22Rv1 (cell line): ENCODE data around the gene CPS1.

Experiments
- H3K27ac ChIP-seq: fragments of 450-650 bp; 2 replicates; pipeline ENCODE4 v1.5.1; 2017
- ZFX ChIP-seq: fragments of 450-650 bp; IDR thresholded peaks from 2 replicates; pipeline ENCODE4 v1.6.1; 2017; ENCODE audit warnings: antibody characterized with exemption, borderline replicate concordance
- TF ChIP-seq, protein P1 (sequence below): fragments of 450-650 bp; IDR thresholded peaks from 2 replicates; pipeline ENCODE4 v1.5.1; 2017; ENCODE audit warnings: mild to moderate bottlenecking

Gene CPS1

DNA sequence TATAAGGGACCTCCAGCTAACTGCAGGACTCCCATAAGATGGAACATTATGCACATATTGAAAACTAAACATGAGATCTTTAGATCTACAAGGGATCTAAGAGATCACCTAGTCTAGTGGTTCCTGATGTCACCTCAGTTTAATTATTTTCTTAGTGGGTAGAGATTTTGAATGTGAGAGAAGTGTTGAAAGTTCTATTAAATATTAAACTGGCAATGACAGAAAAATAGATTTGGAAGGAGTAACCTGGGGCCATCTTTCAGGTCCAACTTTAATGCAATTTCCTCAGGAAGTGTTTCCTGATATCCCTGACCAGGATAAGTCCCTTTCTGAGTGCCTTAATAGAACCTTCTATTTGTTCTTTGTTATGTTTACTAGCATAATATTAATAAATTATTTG is 29.1 kb upstream of the CPS1 start:
- H3K27ac ChIP-seq, result no peak overlapping the region
- TF ChIP-seq, protein P1, sequence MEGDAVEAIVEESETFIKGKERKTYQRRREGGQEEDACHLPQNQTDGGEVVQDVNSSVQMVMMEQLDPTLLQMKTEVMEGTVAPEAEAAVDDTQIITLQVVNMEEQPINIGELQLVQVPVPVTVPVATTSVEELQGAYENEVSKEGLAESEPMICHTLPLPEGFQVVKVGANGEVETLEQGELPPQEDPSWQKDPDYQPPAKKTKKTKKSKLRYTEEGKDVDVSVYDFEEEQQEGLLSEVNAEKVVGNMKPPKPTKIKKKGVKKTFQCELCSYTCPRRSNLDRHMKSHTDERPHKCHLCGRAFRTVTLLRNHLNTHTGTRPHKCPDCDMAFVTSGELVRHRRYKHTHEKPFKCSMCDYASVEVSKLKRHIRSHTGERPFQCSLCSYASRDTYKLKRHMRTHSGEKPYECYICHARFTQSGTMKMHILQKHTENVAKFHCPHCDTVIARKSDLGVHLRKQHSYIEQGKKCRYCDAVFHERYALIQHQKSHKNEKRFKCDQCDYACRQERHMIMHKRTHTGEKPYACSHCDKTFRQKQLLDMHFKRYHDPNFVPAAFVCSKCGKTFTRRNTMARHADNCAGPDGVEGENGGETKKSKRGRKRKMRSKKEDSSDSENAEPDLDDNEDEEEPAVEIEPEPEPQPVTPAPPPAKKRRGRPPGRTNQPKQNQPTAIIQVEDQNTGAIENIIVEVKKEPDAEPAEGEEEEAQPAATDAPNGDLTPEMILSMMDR, result no peak
- TF ChIP-seq ZFX, result no peak

DNA sequence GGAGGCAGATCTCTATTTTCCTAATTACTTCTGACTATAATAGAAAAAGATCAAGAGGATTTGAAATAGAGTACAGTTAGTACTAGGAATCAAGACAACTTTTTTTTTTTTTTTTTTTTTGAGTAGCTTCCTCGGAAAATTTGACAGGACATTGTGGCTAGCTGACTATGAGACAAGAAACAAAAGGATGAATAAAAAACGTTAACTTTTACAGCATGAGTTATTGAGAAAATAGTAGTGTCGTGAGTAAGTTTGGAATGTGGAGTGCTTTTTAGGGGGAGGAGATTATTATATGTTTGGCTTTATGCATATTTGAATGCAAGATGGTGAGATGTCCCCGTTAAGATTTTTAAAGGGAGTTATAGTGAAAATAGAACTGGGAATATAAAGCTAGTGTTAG is 27.7 kb upstream of the CPS1 start:
- TF ChIP-seq, protein P1, result no peak
- TF ChIP-seq ZFX, result no peak
- no peak overlapping the region for H3K27ac ChIP-seq

DNA sequence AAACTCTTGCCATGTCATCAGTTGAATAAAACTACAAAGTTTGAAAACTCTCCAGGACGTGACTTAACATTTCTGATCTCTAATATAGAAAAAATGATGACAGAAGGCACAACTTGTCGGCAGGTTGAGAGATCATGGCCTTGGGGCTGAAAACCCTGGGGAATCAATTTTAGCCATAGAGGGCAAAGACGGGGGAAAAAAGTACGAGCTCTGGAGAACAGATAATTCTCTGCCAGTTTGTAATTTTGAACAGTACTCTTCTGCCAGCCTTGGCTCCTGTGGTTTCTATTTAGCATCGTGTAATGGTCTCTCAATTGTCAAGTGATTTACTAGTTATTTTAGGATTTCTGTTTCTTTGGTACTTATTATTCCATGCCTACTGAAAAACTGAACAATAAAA is 25.3 kb upstream of the CPS1 start:
- no peak for TF ChIP-seq ZFX
- TF ChIP-seq, protein P1, result no peak
- H3K27ac ChIP-seq, result no peak overlapping the region

DNA sequence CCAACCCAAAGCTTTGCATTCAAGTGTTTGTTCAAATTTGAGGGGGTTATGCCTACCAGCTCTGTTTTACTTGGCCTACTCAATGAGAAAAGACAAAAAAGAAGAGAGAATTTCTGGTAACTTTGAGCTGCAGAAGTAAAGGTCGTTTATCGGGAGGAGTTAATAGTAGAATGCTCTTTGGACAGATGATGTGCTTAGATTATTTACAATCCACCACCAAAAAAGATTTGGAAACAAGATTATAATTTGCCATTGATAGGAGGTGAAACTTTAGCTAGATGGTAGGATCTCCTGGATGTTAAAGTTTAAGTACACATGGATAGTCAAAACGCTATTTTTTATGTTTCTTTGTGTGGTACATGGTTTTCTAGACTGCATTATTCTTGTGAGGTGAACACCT is 24.9 kb upstream of the CPS1 start:
- H3K27ac ChIP-seq, result no peak overlapping the region
- TF ChIP-seq, protein P1, result no peak
- no peak for TF ChIP-seq ZFX

DNA sequence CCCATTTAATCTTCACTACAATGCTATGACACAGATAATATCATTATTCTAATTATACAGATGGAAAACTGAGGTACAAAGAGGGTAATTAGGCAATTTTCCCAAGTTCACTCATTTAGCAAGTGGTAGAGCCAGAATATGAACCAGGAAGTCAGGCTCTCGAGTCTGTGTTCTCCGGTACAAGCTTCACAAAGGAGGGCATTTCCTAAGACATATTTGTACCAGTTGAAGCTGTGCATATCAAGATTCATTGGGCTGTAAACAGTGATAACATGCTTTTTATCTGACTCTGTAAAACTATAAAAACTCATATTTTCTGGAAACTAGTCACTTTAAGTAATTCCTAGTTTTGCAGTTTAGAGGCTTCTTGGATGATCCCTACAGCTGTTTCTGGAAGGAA is 23.0 kb upstream of the CPS1 start:
- no peak overlapping the region for H3K27ac ChIP-seq
- TF ChIP-seq, protein P1, result no peak
- TF ChIP-seq ZFX, result no peak

DNA sequence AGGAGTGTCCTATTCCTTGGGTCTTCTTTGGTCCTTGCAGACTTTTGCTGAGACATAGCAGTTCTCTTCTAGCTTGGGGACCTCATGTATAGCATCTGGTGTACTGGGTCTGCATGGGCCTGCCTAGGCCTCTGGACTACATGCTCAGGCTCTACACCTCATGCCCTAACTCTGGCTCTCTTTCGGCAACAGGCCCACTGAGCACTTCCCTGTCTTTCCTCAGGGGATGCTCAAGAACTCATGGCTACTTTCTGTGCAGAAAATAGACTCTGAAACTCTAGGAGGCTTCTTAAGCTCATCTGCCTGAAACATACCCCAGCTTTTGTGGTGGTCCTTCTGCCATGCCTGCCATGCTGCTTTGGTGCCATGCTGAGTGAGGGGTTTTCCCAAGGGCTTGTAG is 21.5 kb upstream of the CPS1 start:
- no peak for TF ChIP-seq ZFX
- TF ChIP-seq, protein P1, result no peak
- no peak overlapping the region for H3K27ac ChIP-seq

DNA sequence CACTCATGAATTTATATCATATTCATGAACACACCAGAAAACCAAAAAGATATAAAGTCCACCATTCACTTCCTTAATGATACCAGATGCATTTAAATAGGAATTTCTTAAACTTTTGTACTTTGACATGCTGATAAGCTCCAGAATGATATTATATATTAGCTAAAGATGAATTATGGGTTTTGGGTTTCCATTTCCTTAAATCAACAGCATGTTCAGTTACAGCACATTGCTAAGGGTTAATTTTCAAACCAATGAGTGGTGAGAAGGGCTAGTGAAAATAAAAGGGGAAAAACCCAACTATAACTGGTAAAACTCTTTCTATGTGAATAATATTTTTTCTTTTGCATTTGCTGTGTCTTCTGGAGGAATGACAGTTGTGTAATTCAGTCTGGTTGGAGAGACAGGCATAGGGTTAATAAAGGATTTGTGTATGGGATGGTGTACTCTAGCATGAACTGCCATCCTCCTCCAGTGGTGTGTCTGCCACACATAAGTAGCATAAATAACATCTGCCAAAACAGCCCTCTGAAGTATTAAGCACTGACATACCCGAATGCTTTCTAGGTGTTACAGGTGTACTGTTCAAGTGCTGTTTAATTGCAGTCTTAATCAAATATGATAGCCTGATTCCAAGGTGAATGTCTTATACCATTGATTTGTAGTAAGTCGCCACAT is 19.3 kb upstream of the CPS1 start:
- TF ChIP-seq, protein P1, result no peak
- TF ChIP-seq ZFX, result no peak
- no peak overlapping the region for H3K27ac ChIP-seq
